Activated naive CD4-positive, alpha-beta T cell treated with anti-CD3 and anti-CD28 coated beads, Interleukin-2, amount 50 U/mL, for 72 hours (primary cell): Measurements from ENCODE around the gene FKBP3. TPM values are rescaled to one million over a fixed set of nuclear protein-coding genes. Genes with fewer than 3 reads are reported as not detected.
A peak's percentile ranks its signal among the peaks of the same experiment; 100 is the strongest.

Experiments used
- ATAC-seq, 2 donors: fragments of 150-1000 bp; cut with Tn5 transposase; 2 replicates each; pipeline ENCODE4 v1.10.0; 2021; ENCODE audit warnings: mild to moderate bottlenecking in 2 of 2, moderate library complexity in 2 of 2
- DNase-seq, 2 donors: peaks; one replicate each; pipeline ENCODE4 v3.0.0; 2021 to 2022; ENCODE audit warnings: low spot score in 2 of 2
- H3K27ac Mint-ChIP-seq, 2 donors: one replicate each; pipeline ENCODE4 v1.8.0; 2022; ENCODE audit warnings: mild to moderate bottlenecking in 2 of 2, mixed read lengths in 2 of 2
- H3K36me3 Mint-ChIP-seq, 2 donors: one replicate each; pipeline ENCODE4 v1.8.0; 2022; ENCODE audit warnings: mixed read lengths in 2 of 2
- H3K9me3 Mint-ChIP-seq, 2 donors: one replicate each; pipeline ENCODE4 v1.8.0; 2022; ENCODE audit warnings: mixed read lengths in 2 of 2
- total RNA-seq, 2 donors: library from RNA; stranded (reverse); gene quantifications; one replicate each; pipeline ENCODE4 v1.2.3, GENCODE V29; 2022

The FKBP3 gene
- total RNA-seq, 2 donors from 2014 or later: 57.5 to 76.9 TPM

DNA sequence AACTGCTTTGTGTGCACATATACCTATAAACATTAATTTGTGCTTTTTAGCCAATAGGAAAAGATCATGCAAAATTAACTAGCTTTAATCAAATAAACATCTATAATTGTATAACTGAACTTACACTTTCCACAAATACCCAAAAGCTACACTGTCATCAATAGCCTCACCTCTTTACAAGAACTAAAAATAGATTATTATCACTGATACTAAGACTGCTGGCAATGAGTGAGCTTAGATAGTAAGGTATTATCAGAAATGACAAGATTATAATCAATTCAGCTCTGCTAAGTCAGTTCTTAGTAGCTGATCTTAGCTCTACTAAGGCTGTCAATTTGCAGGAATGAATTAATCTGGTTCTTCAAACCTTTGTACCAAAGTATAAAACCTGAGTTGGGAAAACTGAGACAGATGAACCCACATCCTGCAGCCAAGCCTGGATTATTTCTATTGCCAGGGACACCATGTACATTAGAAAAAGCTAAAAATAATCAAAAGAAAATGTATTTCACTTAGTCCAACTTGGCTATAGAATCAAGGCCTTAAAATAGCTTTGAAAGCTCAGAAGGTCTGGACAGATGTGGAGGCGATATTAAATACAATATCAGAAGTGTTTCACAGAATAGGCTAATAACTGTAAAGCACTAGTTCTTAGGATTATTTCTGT, 5.2 kb downstream of the FKBP3 start:
- peaks cover 8 to 19% of the 10 kb centered on the region in 2 donors for H3K36me3 Mint-ChIP-seq
- no peaks in the 10 kb centered on the region for H3K9me3 Mint-ChIP-seq
- DNase-seq: no peak
- ATAC-seq: no peak
- H3K27ac Mint-ChIP-seq: no peak overlapping the region

DNA sequence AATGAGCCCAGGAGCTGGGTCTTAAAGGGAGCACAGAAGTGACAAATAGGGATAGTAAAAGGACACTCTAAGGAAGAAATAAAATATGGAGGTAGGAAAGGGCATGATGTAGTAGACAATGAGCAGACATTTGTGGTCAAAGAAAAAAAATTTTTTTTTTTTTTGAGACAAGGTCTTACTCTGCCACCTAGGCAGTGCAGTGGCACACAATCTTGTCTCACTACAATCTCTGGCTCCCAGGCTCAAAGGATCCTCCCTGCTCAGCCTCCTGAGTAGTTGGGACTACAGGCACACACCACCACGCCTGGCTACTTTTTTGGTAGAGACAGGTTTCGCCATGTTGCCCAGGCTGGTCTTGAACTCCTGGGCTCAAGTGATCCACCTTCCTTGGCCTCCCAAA, 8.5 kb downstream of the FKBP3 start:
- H3K27ac Mint-ChIP-seq: no peak overlapping the region
- DNase-seq (no peak), ATAC-seq (no peak)
- H3K36me3 Mint-ChIP-seq: peaks cover 0 to 25% of the 10 kb centered on the region in 2 donors
- H3K9me3 Mint-ChIP-seq: no peaks in the 10 kb centered on the region

DNA sequence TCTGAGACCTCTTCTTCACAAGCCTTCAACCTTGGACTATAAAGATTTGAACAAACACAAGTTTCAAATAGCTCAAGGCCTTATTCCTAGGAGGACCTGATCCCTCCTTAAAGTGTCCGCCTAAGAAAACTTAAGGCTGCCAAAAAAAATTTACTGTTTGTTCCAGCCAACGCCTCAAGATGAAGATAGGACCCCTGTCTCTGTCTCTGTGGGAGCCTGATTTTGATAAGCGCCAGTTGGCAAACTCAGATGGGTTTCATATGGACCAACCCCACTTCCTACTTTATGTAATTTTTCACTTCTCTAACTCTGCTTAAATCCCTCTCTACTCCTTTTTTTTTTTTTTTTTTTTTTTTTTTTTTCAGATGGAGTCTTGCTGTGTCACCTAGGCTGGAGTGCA, 11.0 kb downstream of the FKBP3 start:
- DNase-seq (no peak), ATAC-seq (no peak)
- Mint-ChIP-seq H3K36me3 (peaks cover 5 to 31% of the 10 kb centered on the region in 2 donors), H3K27ac (no peak overlapping the region), H3K9me3 (no peaks in the 10 kb centered on the region)

DNA sequence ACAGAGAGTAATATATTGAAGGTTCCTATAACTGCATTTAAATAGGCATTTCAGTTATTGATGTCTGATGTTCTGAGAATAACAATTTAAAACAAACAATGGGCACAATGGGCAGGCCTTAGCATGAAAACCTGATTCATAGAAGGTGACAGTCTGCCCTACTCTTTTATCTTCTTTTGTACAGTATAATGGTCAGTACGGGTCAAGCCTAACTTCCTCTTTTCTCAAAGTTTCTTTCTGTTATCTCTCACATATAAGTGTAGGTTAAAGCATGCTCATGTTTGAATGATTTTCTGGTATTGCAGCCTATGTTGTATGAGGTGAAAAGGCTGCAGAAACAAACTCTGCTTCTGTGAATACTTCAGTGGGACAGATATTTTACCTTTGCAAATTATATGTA, 14.2 kb downstream of the FKBP3 start:
- Mint-ChIP-seq H3K9me3 (no peaks in the 10 kb centered on the region), H3K27ac (no peak overlapping the region), H3K36me3 (peaks cover 5 to 29% of the 10 kb centered on the region in 2 donors)
- ATAC-seq: no peak
- no peak for DNase-seq

DNA sequence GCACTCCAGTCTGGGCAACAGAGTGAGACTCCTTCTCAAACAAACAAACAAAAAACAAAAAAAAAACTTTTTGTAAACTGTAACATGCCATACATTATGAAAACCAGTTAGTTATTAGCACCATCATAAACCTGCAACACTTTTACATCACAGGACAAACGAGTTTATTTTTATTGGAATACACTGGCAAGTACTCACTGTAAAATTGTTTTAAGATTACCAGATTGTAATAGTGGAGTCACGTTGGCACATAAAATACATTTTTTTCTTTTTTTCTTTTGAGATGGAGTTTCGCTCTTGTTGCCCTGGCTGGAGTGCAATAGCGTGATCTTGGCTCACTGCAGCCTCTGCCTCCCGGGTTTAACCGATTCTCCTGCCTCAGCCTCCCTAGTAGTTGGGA, 15.7 kb downstream of the FKBP3 start:
- Mint-ChIP-seq H3K27ac (peak overlapping the region in 1 of 2 donors; percentile 9), H3K36me3 (peaks cover 7 to 24% of the 10 kb centered on the region in 2 donors), H3K9me3 (no peaks in the 10 kb centered on the region)
- ATAC-seq: no peak
- no peak for DNase-seq

DNA sequence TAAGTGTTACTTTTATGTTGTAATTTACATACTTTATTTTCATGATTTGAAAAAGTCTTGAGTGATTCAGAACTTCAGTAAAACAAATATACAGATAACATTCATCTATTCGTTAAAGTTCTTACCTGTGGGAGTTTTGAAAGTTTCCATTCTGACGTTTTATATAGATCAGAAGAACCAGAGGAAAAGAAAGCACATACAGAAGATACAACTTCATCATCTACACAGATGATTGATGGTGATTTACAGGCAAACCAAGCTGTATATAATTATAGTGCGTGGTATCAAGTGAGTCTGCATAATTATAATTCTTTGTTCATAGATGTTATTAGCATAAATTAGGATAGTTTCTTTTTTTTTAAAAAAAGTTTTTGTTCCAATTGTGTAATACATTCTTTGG, 20.0 kb downstream of the FKBP3 start:
- Mint-ChIP-seq H3K36me3 (peaks cover 12 to 25% of the 10 kb centered on the region in 2 donors), H3K9me3 (no peaks in the 10 kb centered on the region), H3K27ac (peak overlapping the region in 1 of 2 donors; percentile 15)
- DNase-seq: no peak
- ATAC-seq: peak; percentile 73 to 95

DNA sequence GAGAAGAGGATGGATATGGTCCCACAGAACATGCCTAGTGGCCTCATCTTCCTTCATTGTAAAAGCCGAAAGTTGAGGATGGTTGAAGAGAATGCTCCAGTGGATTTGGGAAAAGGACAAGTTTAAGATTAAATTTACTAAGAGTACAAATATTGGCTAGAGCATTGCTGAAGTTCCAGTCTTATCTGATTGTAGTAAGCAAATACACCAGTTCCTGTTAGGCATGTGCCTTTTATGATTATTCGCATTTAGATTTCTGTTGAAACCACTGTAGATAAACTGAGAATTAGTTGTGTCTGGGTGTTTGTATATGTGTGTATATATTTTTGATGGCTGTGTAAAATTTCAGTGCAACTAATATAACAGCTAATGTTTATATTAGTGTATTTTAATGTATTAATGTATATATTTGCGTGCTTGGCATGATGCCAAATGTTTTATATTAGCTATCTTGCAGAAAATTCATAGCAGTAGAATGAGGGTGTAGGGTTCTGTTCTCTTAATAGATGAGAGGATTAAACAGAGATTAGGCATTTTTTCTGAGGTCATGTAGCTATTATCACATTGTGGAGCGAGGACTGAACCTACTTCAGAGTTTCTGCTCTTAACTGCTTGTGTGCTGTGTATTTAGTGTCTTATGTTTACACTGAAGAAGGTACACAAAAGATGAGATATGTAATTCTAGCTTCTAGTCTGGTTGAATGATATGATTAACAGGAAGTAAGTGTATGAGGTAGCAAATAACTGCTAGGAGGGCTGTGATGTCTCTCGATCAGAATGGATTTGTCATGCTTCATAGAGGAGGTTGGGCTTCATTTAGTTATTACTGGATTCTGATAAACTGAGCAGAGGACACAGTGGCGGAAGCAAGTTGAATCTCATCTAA, 21.1 kb downstream of the FKBP3 start:
- ATAC-seq: peak in 1 of 2 donors; percentile 45
- Mint-ChIP-seq H3K36me3 (peaks cover 12 to 17% of the 10 kb centered on the region in 2 donors), H3K27ac (peak overlapping the region; percentile 76 to 89), H3K9me3 (no peaks in the 10 kb centered on the region)
- DNase-seq: no peak

DNA sequence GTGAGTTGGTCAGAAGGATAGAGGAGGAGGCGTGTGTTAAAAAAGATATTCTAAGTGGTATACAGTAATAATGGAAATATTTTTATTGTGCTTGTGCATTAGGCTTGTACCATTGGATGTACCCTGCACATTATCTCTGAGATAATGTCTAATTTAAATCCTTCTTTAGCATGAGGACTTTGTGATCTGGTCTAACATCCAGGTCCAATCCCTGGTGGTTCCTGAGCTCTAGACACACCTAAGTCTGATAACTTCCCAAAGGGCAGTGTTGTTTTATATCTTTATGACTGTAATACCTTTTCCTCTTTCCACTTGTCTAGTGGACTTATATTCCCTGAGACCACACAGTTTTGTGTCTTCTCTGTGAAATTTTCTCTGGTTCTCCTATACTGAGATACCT, 29.7 kb downstream of the FKBP3 start:
- no peak overlapping the region for H3K27ac Mint-ChIP-seq
- H3K36me3 Mint-ChIP-seq: peaks cover 0 to 6% of the 10 kb centered on the region in 2 donors
- DNase-seq: no peak
- ATAC-seq: no peak
- H3K9me3 Mint-ChIP-seq: no peaks in the 10 kb centered on the region

DNA sequence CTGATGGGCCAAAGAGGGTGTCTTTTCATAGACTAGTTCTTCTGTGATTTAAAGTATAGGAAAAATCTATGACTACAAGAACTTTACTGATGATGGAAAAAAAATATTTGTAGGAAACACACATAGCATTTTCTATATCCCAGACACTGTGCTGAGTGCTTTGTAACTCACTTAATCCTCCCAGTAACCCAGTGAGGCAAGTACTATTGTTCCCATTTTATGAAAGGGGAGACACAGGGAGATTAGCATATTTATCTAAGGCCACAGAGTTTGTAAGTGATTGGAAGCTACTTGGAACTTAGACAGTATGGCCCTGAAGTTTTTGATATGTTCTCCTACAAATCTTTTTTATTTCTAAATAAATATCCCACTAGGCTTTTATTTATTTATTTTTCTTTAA, 30.5 kb downstream of the FKBP3 start:
- DNase-seq (no peak), ATAC-seq (no peak)
- Mint-ChIP-seq H3K9me3 (no peaks in the 10 kb centered on the region), H3K36me3 (peaks cover 0 to 11% of the 10 kb centered on the region in 2 donors), H3K27ac (no peak overlapping the region)

DNA sequence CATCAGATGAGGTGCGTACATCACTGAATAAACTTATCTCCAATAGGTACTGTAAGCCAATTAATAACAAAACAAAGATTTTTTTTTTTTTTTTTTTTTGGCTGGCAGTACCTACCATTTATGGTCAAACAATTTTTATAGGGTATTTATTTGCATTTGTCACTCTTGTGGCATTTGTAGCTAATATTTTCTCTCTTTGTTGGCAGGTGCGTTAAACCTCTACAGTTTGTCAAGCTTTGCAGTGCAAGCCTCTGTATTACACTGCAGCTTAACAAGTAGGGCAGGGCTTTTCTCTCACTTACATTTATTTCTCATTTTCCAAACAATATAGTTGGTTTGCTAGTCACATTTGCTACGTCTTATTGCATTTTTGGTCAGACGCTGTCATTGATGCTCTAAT, 38.1 kb downstream of the FKBP3 start:
- no peak overlapping the region for H3K27ac Mint-ChIP-seq
- peaks cover 10 to 50% of the 10 kb centered on the region in 2 donors for H3K36me3 Mint-ChIP-seq
- H3K9me3 Mint-ChIP-seq: no peaks in the 10 kb centered on the region
- no peak for ATAC-seq
- DNase-seq: no peak

DNA sequence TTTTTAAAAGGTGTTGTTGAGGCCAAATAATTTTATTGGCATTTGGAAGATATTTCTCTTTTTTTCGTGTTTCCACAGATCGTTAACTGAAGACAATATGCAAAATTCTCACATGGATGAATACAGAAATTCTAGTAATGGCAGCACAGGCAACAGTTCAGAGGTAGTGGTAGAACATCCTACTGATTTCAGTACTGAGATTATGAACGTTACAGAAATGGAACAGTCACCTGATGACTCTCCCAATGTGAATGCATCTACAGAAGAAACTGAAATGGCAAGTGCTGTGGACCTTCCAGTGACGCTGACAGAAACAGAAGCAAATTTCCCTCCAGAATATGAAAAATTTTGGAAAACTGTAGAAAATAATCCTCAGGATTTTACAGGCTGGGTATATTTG, 39.1 kb downstream of the FKBP3 start:
- Mint-ChIP-seq H3K27ac (no peak overlapping the region), H3K36me3 (peaks cover 10 to 56% of the 10 kb centered on the region in 2 donors), H3K9me3 (no peaks in the 10 kb centered on the region)
- DNase-seq (no peak), ATAC-seq (peak; percentile 77 to 93)

DNA sequence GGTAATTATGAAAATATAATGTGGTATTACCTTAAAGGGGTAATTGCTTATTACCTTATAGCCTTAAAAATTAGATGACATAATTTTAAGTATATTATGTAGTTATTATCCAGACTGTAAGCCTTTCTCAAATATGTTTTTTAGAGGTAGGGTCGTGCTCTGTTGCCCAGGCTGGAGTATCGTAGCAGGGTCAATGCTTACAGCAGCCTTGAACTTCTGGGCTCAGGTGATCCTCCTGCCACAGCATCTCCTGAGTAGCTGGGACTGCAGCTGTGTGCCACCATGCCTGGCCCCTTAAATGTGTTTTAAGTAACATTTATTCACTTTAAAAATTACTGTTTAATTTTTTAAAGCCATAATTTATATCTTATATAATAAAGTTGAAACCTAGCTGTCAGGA, 40.0 kb downstream of the FKBP3 start:
- Mint-ChIP-seq H3K9me3 (no peaks in the 10 kb centered on the region), H3K36me3 (peaks cover 10 to 56% of the 10 kb centered on the region in 2 donors), H3K27ac (no peak overlapping the region)
- no peak for ATAC-seq
- no peak for DNase-seq

DNA sequence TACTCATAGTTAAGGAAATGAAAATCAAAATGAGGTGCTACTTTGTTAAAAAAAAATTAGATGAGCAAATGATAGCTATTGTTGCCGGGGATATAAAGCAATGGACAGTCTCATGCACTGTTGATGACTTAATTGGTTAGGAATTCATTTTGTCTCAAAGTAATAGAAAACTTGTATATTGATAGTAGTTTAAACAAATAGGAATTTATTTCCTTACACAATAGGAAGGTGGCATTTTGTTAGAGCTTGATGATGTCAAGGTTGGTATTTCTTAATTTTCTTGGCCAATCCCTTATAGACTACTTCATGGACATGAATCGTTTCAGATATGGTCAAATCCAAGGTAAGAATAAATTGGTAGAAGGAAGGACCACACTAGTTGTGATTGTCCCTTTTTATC, 42.6 kb downstream of the FKBP3 start:
- Mint-ChIP-seq H3K27ac (peak overlapping the region in 1 of 2 donors; percentile 97), H3K36me3 (peaks cover 0 to 44% of the 10 kb centered on the region in 2 donors), H3K9me3 (no peaks in the 10 kb centered on the region)
- ATAC-seq (no peak), DNase-seq (no peak)

DNA sequence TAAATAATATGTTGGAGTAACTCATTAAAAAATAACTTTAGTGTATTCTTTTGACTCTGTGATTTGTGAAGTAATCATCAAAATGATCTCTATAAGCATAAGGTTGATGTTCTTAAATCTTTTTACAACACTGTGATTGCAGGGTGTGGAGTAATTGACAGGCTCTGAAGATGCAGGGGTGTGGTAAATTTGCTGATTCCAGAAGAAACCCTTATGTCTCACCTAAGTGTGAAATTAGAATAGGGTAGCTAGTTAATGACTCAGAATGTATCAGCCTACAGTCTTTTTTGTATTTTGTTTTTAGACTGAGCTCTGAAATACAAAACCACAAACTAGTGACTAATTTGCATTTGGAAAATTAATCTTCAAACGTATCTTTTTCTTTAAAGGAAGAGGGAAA, 44.5 kb downstream of the FKBP3 start:
- Mint-ChIP-seq H3K9me3 (no peaks in the 10 kb centered on the region), H3K27ac (peak overlapping the region; percentile 39 to 96), H3K36me3 (peaks cover 7 to 42% of the 10 kb centered on the region in 2 donors)
- ATAC-seq (peak; percentile 99 to 100), DNase-seq (no peak)

DNA sequence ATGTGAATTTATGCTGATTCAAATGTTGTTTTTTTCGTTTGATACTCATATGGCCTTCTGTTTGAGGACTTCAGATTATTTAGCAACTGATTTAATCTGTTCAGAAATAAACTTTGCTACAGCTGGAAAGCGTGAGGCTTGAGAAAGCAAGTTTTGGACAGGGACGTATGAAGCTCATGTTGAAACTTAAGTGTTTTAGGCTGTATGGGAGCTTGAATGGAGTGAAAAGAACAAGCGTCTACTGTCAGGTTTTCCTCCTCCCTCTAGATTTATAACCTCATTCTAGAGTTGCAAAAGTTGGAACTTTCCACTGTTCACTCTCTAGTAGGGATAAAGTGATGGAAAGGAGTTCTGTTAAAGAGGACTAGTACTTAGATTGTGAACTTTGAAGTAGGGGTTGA, 49.3 kb downstream of the FKBP3 start:
- no peaks in the 10 kb centered on the region for H3K9me3 Mint-ChIP-seq
- DNase-seq (no peak), ATAC-seq (no peak)
- H3K27ac Mint-ChIP-seq: peak overlapping the region; percentile 96 to 98
- H3K36me3 Mint-ChIP-seq: peaks cover 16 to 27% of the 10 kb centered on the region in 2 donors

DNA sequence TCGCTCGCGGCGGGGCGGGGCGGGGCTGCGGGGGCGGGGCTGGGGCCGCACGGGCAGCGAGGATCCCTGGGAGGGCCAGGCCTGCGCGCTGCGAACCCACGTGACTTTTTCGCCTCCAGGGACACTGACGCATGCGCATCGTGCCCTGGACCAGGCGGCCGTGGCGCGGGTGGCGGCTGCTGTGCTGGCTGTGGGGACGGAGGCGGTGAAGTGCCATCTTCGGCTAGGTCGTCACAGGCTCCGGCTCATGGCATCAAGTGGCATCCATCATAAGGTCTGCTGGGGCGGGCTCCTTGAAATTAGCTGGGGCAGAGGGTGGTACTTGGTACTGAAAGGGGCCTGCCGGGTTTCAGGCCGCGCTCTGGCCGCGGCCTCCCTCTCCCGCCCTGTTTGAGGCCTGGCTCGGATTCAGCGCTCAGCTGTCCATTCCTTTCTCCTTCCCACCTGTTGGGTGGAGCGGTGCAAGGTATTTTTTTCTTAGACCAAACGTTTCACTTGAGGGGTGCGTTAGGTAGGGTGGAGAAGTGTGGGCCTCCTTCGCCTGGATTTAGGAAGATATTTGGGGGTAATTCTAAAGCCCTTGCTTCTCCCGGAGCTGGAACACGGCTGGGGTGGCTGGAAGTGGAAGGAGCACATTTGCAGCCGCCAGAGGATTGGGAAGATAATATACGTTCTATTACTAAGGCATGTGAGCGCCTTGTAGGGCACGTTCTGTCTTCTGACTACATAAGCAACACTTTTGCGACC, 50.1 kb downstream of the FKBP3 start, which contains the start of gene PRPF39:
PRPF39 (plus strand) TSS at position 141 of the 747 bp plus-strand sequence. CDS start 11,124 bp downstream, outside the sequence.
- Mint-ChIP-seq H3K36me3 (peaks cover 16 to 27% of the 10 kb centered on the region in 2 donors), H3K9me3 (no peaks in the 10 kb centered on the region), H3K27ac (peak within 1 kb of the TSS; percentile 96 to 98)
- ATAC-seq (peak; percentile 94 to 95), DNase-seq (peak; percentile 95 to 98)

DNA sequence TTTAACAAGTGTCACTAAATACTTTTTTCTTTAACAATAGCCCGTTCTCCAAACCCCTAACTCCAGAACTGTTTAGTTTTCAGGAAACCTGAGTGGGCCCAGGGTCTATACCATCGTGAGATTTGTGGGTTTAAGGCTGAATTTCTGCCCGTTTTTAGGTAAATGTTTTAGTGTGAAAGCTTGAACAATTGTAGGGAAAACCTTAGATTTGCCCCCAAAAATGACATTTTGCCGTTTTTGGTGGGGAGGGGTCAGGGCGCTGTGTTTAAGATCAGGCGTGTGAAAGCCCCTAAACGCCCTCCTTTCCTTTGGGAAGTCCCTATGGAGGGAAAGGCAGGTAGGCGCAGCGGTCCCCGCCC, 50.7 kb downstream of the FKBP3 start:
- DNase-seq (no peak), ATAC-seq (no peak)
- Mint-ChIP-seq H3K27ac (peak overlapping the region; percentile 27 to 96), H3K36me3 (peaks cover 16 to 27% of the 10 kb centered on the region in 2 donors), H3K9me3 (no peaks in the 10 kb centered on the region)
